ENCODE data around the gene KCNA10.
A peak's percentile ranks its signal among the peaks of the same experiment; 100 is the strongest.

The KCNA10 gene

GRCh38 chr1:110555807-110556470, 37.0 kb upstream of the KCNA10 start:
- H3K79me2 ChIP-seq (ENCODE audit: control insufficient read depth, insufficient read depth, low read length, poor library complexity), result no peaks in the 10 kb centered on the region
- peak overlapping the region; percentile 16 for H3K9ac ChIP-seq (ENCODE audit: low read length)
- peak overlapping the region; percentile 83 for H2AFZ ChIP-seq (ENCODE audit: insufficient read depth, low read length, poor library complexity)
- H3K18ac ChIP-seq (ENCODE audit: low read length), result no peak overlapping the region
- H2BK120ac ChIP-seq (ENCODE audit: insufficient read depth, low read length, poor library complexity), result no peak overlapping the region
- peaks cover 5% of the 10 kb centered on the region for H3K9me3 ChIP-seq (ENCODE audit: insufficient read depth, low read depth, low read length)
- no peaks in the 10 kb centered on the region for H3K79me1 ChIP-seq (ENCODE audit: low read length)
- no peak overlapping the region for H4K91ac ChIP-seq (ENCODE audit: low read depth, low read length)
- no peak overlapping the region for H4K12ac ChIP-seq (ENCODE audit: low read depth, low read length)
- peak overlapping the region; percentile 81 for H3K4me2 ChIP-seq (ENCODE audit: low read length)
- H3K27me3 ChIP-seq (ENCODE audit: insufficient read depth, low read length), result peaks cover 11% of the 10 kb centered on the region
- no peak overlapping the region for H3K23ac ChIP-seq (ENCODE audit: low read length)
- no peak overlapping the region for H3K14ac ChIP-seq (ENCODE audit: low read length)
- H2BK5ac ChIP-seq (ENCODE audit: low read depth, low read length, poor library complexity), result no peak overlapping the region
- no peak overlapping the region for H4K8ac ChIP-seq (ENCODE audit: low read depth, low read length)
- no peak overlapping the region for H2AK5ac ChIP-seq (ENCODE audit: low read length)
- H2BK12ac ChIP-seq (ENCODE audit: low read length), result no peak overlapping the region
- WGBS (ENCODE audit: extremely low coverage, insufficient coverage, insufficient read length), result no CpG with 5 or more reads among the region's 11 CpGs
- H3K4me1 ChIP-seq (ENCODE audit: control insufficient read depth in 1 of 2, insufficient read depth in 2 of 2, low read length in 2 of 2), result peaks cover 0 to 4% of the 10 kb centered on the region in 2 experiments
- DNase-seq, result no peak
- no peak overlapping the region for H3K4me3 ChIP-seq (ENCODE audit: low read depth, low read length)
- no peaks in the 10 kb centered on the region for H3K36me3 ChIP-seq (ENCODE audit: control insufficient read depth in 1 of 2, insufficient read depth in 2 of 2, low read length in 2 of 2)
- no peak overlapping the region for H3K4ac ChIP-seq (ENCODE audit: low read depth, low read length)
- no peak overlapping the region for H3K27ac ChIP-seq (ENCODE audit: low read depth, low read length)

GRCh38 chr1:110554871-110555801, 36.2 kb upstream of the KCNA10 start:
- Histone ChIP-seq H3K4ac (ENCODE audit: low read depth, low read length) (no peak overlapping the region), H3K9me3 (ENCODE audit: insufficient read depth, low read depth, low read length) (peaks cover 5% of the 10 kb centered on the region), H3K36me3 (ENCODE audit: control insufficient read depth in 1 of 2, insufficient read depth in 2 of 2, low read length in 2 of 2) (no peaks in the 10 kb centered on the region), H2AK5ac (ENCODE audit: low read length) (no peak overlapping the region), H2BK5ac (ENCODE audit: low read depth, low read length, poor library complexity) (no peak overlapping the region), H3K79me2 (ENCODE audit: control insufficient read depth, insufficient read depth, low read length, poor library complexity) (no peaks in the 10 kb centered on the region), H3K27me3 (ENCODE audit: insufficient read depth, low read length) (peaks cover 11% of the 10 kb centered on the region), H2BK120ac (ENCODE audit: insufficient read depth, low read length, poor library complexity) (no peak overlapping the region), H4K12ac (ENCODE audit: low read depth, low read length) (no peak overlapping the region), H3K23ac (ENCODE audit: low read length) (no peak overlapping the region), H3K27ac (ENCODE audit: low read depth, low read length) (no peak overlapping the region), H3K4me3 (ENCODE audit: low read depth, low read length) (peak overlapping the region; percentile 31), H3K79me1 (ENCODE audit: low read length) (no peaks in the 10 kb centered on the region), H3K4me2 (ENCODE audit: low read length) (peak overlapping the region; percentile 81), H3K18ac (ENCODE audit: low read length) (no peak overlapping the region), H4K8ac (ENCODE audit: low read depth, low read length) (no peak overlapping the region), H3K4me1 (ENCODE audit: control insufficient read depth in 1 of 2, insufficient read depth in 2 of 2, low read length in 2 of 2) (peaks cover 0 to 4% of the 10 kb centered on the region in 2 experiments), H3K9ac (ENCODE audit: low read length) (peak overlapping the region; percentile 16), H2AFZ (ENCODE audit: insufficient read depth, low read length, poor library complexity) (peak overlapping the region; percentile 83), H2BK12ac (ENCODE audit: low read length) (no peak overlapping the region), H3K14ac (ENCODE audit: low read length) (no peak overlapping the region), H4K91ac (ENCODE audit: low read depth, low read length) (no peak overlapping the region)
- WGBS (ENCODE audit: extremely low coverage, insufficient coverage, insufficient read length), result no CpG with 5 or more reads among the region's 53 CpGs
- DNase-seq, result peak in 1 of 2 donors; percentile 25

GRCh38 chr1:110551278-110551809, 32.4 kb upstream of the KCNA10 start:
- Histone ChIP-seq H3K79me2 (ENCODE audit: control insufficient read depth, insufficient read depth, low read length, poor library complexity) (no peaks in the 10 kb centered on the region), H3K27ac (ENCODE audit: low read depth, low read length) (no peak overlapping the region), H2BK12ac (ENCODE audit: low read length) (no peak overlapping the region), H3K36me3 (ENCODE audit: control insufficient read depth in 1 of 2, insufficient read depth in 2 of 2, low read length in 2 of 2) (no peaks in the 10 kb centered on the region), H3K4me1 (ENCODE audit: control insufficient read depth in 1 of 2, insufficient read depth in 2 of 2, low read length in 2 of 2) (peaks cover 0 to 4% of the 10 kb centered on the region in 2 experiments), H3K4me2 (ENCODE audit: low read length) (no peak overlapping the region), H3K4ac (ENCODE audit: low read depth, low read length) (no peak overlapping the region), H2BK5ac (ENCODE audit: low read depth, low read length, poor library complexity) (no peak overlapping the region), H3K27me3 (ENCODE audit: insufficient read depth, low read length) (peaks cover 11% of the 10 kb centered on the region), H3K18ac (ENCODE audit: low read length) (no peak overlapping the region), H2AK5ac (ENCODE audit: low read length) (no peak overlapping the region), H4K8ac (ENCODE audit: low read depth, low read length) (no peak overlapping the region), H3K9ac (ENCODE audit: low read length) (no peak overlapping the region), H2AFZ (ENCODE audit: insufficient read depth, low read length, poor library complexity) (no peak overlapping the region), H3K14ac (ENCODE audit: low read length) (no peak overlapping the region), H3K4me3 (ENCODE audit: low read depth, low read length) (no peak overlapping the region), H4K91ac (ENCODE audit: low read depth, low read length) (no peak overlapping the region), H2BK120ac (ENCODE audit: insufficient read depth, low read length, poor library complexity) (no peak overlapping the region), H3K9me3 (ENCODE audit: insufficient read depth, low read depth, low read length) (no peaks in the 10 kb centered on the region), H3K23ac (ENCODE audit: low read length) (no peak overlapping the region), H3K79me1 (ENCODE audit: low read length) (no peaks in the 10 kb centered on the region), H4K12ac (ENCODE audit: low read depth, low read length) (no peak overlapping the region)
- no CpG with 5 or more reads among the region's 1 CpG for WGBS (ENCODE audit: extremely low coverage, insufficient coverage, insufficient read length)
- no peak for DNase-seq

GRCh38 chr1:110549831-110550230, 30.9 kb upstream of the KCNA10 start:
- H4K12ac ChIP-seq (ENCODE audit: low read depth, low read length), result no peak overlapping the region

More at GRCh38 chr1:110549831-110550230, 30.9 kb upstream of the KCNA10 start:
- H3K4ac ChIP-seq (ENCODE audit: low read depth, low read length), result no peak overlapping the region
- no peak overlapping the region for H3K27ac ChIP-seq (ENCODE audit: low read depth, low read length)
- no peak overlapping the region for H4K8ac ChIP-seq (ENCODE audit: low read depth, low read length)
- no peak overlapping the region for H3K18ac ChIP-seq (ENCODE audit: low read length)
- no peak overlapping the region for H3K23ac ChIP-seq (ENCODE audit: low read length)
- H3K79me1 ChIP-seq (ENCODE audit: low read length), result no peaks in the 10 kb centered on the region
- H2BK5ac ChIP-seq (ENCODE audit: low read depth, low read length, poor library complexity), result no peak overlapping the region
- peaks cover 1% of the 10 kb centered on the region for H3K27me3 ChIP-seq (ENCODE audit: insufficient read depth, low read length)
- no peak overlapping the region for H2AK5ac ChIP-seq (ENCODE audit: low read length)
- no peak overlapping the region for H2BK12ac ChIP-seq (ENCODE audit: low read length)
- no peak overlapping the region for H2BK120ac ChIP-seq (ENCODE audit: insufficient read depth, low read length, poor library complexity)
- no CpG with 5 or more reads among the region's 2 CpGs for WGBS (ENCODE audit: extremely low coverage, insufficient coverage, insufficient read length)
- no peaks in the 10 kb centered on the region for H3K36me3 ChIP-seq (ENCODE audit: control insufficient read depth in 1 of 2, insufficient read depth in 2 of 2, low read length in 2 of 2)
- H3K9me3 ChIP-seq (ENCODE audit: insufficient read depth, low read depth, low read length), result no peaks in the 10 kb centered on the region
- no peak overlapping the region for H3K14ac ChIP-seq (ENCODE audit: low read length)
- no peaks in the 10 kb centered on the region for H3K4me1 ChIP-seq (ENCODE audit: control insufficient read depth in 1 of 2, insufficient read depth in 2 of 2, low read length in 2 of 2)
- H3K9ac ChIP-seq (ENCODE audit: low read length), result no peak overlapping the region
- DNase-seq, result no peak
- no peaks in the 10 kb centered on the region for H3K79me2 ChIP-seq (ENCODE audit: control insufficient read depth, insufficient read depth, low read length, poor library complexity)
- H3K4me3 ChIP-seq (ENCODE audit: low read depth, low read length), result no peak overlapping the region
- H4K91ac ChIP-seq (ENCODE audit: low read depth, low read length), result no peak overlapping the region
- no peak overlapping the region for H3K4me2 ChIP-seq (ENCODE audit: low read length)
- no peak overlapping the region for H2AFZ ChIP-seq (ENCODE audit: insufficient read depth, low read length, poor library complexity)

All from trophoblast cell (in vitro differentiated cells and primary cell).